Measurements from ENCODE around the gene LSG1.

- TF ChIP-seq, protein P1, sequence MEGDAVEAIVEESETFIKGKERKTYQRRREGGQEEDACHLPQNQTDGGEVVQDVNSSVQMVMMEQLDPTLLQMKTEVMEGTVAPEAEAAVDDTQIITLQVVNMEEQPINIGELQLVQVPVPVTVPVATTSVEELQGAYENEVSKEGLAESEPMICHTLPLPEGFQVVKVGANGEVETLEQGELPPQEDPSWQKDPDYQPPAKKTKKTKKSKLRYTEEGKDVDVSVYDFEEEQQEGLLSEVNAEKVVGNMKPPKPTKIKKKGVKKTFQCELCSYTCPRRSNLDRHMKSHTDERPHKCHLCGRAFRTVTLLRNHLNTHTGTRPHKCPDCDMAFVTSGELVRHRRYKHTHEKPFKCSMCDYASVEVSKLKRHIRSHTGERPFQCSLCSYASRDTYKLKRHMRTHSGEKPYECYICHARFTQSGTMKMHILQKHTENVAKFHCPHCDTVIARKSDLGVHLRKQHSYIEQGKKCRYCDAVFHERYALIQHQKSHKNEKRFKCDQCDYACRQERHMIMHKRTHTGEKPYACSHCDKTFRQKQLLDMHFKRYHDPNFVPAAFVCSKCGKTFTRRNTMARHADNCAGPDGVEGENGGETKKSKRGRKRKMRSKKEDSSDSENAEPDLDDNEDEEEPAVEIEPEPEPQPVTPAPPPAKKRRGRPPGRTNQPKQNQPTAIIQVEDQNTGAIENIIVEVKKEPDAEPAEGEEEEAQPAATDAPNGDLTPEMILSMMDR (IDR thresholded peaks at IDR 0.05): no peak
- no peak for TF ChIP-seq POLR2A (IDR thresholded peaks at IDR 0.05)
These were observed 48.1 kb upstream of the LSG1 start for GRCh38 chr3:194720048-194720447.
